Measurements from ENCODE around the gene CFAP299.
"Not testable (repeated sequence)": the region's sequence is repeated elsewhere in the genome, so short reads cannot be mapped to it uniquely, and the experiment has no call there.

Gene CFAP299

DNA sequence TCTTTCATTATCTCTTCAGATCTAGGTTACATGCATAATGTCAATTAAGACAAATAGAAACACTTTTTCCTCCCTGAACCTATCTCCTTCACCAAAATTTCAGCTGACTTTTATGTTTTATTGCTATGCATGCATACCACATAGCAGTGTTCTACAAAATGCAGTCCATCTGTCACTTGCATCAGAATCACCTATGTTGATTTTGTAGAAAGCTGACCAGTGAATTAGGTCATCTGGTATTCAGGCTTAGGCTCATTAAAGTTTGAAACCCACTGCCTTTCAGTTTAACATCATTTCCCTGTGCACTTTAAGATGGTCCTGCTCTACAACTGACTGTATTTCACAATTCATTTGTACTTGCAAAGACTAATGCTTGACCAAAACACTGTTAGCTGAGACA is 277.9 kb downstream of the CFAP299 start:
- DNase-seq, result no peak

DNA sequence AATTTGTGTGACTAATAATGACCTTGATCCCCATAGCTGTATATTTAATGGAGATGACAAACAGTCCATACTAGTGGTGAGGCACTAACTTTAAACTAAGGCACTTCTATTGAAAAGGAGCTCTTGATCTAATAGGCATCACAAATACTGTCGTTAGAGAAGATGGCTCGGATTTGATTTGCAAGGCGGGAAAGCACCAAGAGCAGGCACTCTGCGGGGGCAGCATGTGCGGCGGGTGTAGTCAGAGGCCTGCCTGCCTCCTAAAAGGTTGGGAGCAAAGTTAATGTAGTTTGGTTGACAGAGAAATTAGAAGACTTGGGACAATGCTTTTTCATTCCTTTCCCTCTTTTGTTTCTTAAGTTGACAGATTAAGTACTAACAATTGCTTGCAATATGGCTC is 278.8 kb downstream of the CFAP299 start:
- no peak for DNase-seq

DNA sequence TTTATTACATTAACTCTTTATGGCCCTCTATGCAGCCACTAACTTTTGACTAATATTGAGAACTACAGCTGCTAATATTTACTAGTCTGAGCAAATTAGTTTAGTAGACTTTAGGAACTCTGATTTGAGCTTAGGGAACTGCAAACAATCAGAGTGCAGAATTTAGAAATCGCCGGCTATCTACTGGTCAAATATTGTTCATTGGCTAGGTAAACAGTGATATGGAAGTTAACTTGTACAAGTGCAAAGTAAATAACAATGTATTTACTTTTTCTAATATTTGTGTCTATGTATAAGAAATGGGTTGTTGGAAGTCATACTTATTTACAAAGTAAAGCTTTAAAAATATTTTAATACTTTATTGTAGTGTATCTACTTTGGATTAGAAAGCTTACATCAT is 279.6 kb downstream of the CFAP299 start:
- DNase-seq, result no peak

DNA sequence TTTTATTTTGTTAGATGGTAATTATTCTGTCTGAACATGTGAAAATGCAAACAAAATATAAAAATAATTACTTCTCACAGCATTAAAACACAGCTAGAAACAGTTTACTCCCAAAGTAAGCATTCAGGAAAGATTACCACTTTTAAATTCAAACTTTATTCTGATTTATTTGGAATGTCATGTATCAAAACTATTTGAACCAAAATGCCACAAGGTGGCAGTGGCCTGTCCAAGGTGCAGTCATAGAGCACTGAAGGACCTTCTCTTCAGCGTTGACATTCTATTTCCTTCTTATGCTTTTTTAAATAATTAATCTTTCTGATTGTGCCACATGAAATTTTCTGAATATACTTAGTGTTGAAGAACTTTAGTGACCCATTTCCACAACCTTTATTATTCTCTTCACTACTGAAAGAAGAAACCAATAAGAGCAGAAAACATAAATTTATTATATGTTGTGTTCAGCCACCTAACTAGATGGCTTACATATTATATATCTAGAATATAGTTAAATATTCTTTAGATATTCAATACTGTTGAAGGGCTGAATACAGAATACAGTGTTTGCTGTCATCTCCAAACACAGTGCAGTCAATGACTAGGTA is 283.6 kb downstream of the CFAP299 start:
- no peak for DNase-seq

DNA sequence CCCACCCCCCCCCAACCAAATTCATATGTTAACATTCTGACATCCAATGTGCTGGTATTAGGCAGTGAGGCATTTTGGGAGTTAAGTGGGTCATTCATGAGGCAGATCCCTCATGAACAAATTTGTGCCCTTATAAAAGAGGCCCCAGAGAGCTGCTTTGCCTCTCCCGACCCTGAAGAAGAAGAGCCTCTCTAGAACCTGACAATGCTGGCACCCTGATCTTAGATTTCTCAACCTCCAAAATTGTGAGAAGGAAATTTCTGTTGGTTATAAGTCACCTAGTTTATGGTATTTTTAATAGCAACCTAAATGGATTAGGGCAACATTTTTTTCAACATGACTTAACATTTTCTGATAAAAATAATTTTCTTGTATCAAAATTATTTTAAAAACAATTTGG is 296.3 kb downstream of the CFAP299 start:
- no peak for DNase-seq

DNA sequence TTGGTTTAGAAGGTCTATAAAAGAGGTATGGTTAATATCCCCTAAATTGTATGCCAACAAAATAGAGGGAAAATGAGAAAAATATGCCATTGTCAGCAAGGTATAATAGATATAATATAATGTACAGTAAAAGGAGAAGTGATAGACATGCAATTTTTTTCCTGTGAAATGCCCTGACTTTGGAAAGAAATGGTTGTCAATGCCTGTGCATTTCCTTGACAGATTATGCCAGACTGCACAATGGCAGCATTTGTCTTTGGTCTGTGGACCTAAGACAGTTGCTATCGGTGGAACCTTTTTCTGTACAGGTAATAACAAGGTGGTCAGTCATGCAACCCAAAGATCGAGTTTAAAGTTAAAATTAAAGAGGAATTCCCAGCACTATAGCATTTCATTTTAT is 301.7 kb downstream of the CFAP299 start:
- DNase-seq, result no peak

DNA sequence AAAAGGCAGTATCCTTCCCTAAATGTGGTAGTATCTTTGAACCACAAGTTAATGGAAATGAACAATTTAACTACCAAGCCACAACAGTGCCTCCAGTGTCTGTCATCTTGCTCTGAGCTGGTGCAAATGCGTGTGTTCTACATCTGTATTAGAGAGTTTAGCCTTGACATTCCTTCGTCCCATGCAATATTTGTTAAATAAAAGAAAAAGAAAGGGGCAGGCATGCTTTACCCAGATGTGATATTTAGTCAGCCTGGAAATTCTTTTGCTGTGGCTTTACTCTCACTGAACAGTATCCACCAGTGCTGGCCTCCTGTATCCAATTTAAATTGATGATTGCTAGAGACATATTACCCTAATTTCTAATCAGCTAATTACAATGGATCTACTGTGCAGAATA is 310.5 kb downstream of the CFAP299 start:
- DNase-seq, result no peak

DNA sequence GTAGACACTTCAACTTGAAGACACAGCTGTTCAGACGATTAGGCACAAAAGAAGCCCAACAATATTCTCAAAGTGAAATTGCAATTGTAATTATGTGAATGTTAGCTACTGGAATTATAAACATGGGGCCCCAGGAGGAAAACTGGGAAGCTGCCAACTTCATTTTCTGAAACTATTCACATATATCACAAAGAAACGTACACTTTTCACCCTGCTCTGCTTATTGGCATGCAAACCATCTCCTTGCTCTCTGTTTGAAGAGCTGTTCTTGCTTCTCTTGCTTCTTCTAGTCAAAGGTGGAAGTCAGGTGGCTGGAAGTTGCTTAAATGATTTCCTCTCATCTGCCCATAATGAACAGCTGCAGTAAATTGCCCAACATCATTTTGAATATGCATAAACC is 320.1 kb downstream of the CFAP299 start:
- DNase-seq, result no peak

DNA sequence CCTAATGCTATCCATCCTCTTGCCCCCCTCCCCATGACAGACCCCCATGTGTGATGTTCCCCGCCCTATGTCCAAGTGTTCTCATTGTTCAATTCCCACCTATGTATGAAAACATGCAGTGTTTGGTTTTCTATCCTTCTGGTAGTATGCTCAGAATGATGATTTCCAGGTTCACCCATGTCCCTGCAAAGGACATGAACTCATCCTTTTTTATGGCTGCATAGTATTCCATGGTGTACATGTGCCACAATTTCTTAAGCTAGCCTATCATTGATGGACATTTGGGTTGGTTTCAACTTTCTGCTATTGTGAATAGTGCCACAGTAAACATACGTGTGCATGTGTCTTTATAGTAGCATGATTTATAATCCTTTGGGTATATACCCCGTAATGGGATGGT is 334.6 kb downstream of the CFAP299 start:
- DNase-seq, result not testable (repeated sequence)

DNA sequence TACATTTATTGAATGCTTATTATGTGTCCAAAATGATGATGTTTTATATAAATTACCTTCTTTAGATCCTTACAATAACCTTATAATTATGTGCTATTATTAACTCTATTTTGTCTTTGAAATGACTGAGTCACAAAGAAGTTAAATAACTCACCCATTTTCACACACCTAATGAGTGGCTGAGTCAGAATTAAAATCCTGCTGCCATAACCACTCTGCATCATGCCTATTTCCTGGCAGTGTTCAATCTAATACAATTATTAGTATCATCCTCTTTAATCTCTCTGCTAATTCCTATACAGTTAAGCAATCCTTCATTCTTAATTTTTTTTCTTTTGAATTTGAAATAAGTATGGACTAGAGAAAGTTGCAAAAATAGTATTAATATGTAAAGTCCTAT is 342.9 kb downstream of the CFAP299 start:
- no peak for DNase-seq

DNA sequence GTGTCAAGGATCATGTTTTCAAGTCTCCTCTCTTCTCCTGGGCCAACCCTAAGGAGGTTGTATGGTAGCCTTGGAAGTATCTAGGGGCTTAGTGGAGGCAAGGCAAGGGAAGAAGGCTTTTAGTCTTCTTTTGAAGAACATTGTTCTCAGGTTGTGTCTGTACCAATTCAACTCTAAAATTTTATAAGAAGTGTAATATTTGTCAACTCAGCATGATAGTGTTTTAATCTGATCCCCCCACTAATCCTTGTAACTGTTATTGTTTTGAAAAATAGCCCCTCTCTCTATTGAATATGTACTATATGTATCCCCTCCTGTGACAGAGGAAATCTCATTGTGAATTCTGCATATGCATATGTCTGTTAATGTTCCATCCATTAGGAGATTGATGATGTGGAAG is 345.4 kb downstream of the CFAP299 start:
- no peak for DNase-seq

DNA sequence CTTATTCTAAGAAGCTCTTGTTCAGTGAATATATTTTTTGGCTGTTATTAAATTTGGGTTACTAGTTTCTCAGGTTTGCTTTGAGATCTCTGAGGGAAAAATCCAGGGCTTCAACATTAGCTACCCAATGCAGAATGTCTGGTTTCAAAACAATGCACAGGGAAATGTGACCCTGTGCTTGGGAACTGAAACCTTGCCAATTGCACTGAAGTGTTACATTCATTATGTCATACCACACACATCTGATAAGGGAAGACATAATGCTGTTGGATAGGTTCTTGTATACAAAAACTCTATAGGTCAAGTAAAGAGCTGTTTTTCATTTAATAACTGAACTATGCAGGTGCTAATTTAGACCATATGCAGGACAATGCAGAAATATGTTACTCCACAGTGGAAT is 349.7 kb downstream of the CFAP299 start:
- DNase-seq, result no peak

DNA sequence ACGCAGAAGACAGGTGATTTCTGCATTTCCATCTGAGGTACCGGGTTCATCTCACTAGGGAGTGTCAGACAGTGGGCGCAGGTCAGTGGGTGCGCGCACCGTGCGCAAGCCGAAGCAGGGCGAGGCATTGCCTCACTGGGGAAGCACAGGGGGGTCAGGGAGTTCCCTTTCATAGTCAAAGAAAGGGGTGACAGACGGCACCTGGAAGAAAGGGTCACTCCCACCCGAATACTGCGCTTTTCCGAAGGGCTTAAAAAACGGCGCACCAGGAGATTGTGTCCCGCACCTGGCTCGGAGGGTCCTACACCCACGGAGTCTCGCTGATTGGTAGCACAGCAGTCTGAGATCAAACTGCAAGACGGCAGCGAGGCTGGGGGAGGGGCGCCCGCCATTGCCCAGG is 352.2 kb downstream of the CFAP299 start:
- not testable (repeated sequence) for DNase-seq

DNA sequence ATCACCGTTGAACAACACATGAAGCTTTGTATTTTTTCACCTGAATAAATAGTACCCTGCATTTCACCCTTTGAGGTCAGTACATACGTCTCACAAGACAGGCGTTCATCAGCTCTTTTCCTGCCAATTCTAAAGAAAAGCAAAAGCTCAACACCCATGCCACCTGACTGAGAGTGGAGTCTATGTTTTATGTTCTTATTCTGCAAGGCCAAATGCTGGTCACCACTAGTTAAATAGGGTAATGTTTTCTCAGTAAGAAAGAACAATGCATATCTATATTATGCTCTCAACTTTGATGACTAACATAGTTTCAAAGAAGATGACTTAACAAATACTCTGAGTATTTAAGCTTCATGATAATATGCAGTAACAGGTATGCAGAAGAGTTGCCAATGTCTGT is 358.6 kb downstream of the CFAP299 start:
- DNase-seq, result no peak

DNA sequence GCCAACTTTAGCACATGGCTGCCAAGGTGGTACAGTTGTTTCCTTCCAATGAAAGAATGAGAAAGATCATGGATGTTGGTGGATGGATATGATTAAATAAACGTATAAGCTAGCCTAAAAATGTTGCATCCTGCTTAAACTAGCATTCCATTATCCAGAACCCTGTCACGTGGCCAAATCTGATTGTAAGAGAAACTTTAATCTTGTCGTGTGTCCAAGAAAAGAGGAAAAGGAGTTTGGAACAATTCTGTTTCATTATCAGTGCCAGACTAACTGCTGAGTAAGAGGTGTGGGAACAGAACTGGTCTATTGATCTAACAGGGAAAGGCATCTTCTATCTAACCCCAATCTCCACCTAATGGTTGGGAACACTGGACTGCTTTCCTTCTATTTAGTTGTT is 369.8 kb downstream of the CFAP299 start:
- DNase-seq, result no peak

DNA sequence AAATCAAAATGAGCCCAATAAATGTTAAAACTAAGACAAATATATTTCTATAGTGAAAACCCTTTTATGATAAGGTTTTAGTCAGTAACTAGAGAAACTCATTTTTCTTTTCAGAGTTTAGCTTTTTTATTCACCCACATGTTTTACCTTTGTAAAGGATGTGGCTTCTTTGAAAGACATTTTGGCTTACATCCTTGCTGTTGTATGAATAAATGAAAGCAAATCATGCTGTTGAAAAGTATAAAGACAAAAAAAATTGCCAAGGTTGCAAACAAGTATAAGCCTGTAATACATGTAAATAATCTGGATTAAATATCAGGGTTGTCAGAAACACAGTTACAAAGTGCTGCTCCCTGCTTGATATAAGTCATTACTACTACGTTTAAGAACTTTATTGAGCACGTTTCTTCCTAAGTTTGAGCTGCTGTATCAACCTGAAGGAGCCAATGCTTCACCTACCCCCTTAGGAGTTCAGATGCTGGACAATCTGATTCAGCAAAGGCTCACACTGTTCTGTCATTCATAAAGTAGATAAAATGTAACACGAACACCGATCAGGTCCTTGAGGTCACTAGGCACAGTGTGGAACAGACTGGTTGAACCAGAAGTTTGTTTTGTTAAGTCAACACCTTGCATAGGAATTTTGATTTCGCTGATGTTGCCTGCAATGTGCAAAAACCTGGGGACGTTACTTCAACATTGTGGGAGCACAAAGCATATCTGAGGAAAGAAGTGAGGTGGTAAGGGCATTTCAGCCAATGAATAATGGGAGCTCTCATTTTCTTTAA is 373.7 kb downstream of the CFAP299 start:
- DNase-seq, result no peak

DNA sequence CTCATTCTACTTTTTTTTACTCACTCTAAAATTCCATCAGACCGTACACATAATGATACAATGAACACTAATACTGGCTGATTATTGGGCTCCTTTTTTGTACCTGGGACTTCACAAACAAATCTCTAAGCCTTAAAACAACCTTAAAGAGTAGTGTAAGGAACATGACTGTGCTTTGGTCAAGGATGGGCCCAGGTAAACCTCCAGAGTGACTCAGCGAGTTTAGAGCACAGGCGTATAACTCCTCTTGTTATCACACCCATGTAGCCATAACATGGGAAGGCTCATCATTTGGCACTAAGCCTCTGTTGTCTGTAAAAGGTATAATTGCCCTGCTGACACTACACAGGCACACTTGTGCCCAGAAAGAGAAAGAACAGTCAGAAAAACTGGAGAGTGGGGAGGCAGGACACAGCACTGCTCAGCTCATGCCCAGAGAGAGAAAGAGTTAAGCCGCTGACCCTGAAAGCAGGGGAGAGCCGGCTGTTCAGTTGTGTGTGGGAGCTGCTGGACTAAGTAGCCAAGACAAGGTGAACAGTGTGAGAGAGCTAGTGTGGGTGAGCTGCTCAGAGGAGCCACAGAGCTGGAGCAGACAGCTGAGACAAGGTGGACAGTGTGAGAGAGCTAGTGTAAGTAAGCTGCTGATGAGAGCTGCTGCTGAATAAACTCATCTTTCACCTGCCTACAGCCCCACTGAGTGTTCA is 375.4 kb downstream of the CFAP299 start:
- no peak for DNase-seq

DNA sequence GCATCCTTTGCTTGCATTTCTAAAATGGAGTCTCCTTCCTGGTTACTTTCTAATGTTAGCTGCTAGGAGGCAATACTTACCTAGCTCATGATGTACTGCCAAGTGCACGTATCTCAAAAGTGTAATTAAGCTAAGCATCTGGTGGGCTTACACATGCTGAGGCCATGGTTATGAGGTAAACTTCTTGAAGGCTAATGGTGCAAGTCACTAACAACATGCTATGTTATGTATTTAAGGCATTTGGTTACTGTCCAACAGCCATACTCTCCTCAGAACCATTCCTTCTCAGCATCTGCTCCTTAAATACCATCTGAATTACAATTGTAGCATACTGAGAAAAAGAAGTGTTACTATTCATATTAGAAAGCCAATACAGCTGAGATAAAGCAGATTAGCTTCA is 376.4 kb downstream of the CFAP299 start:
- DNase-seq, result no peak

DNA sequence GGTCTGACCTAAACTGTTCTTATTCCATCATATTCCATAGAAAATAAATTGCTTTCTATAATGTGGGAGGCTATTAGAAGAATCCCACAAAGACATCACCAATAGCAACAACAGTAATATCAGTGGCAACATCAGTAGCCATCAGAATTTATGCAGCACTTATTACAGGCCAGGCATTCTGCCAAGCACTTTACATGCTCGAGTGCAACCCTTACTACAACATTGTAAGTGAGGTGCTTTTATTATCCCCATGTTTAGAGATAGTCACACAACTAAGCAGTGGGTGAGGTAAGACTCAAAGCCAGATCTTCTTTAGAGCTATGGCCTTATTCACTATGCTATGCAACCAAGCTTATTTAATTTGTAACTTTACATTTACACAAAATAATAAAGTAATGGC is 377.9 kb downstream of the CFAP299 start:
- no peak for DNase-seq

DNA sequence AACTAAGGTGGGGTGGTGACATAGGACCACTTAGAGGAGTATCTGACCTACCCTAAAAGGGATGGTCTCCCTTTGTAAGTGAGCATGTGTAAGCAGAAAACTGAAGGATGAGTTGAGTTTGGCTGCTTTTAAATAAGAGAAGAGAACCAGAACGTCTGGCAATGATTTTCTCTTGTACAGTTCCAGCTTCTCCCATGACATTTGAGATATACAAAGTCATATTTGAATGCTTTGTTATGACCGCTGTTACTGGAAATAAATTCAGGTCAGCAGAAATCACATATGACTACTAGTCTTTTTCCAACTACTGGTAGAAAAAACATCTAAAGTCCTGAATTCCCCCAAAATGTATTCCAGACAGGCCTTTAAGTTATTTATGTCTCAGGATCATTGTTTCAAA is 381.7 kb downstream of the CFAP299 start:
- DNase-seq, result no peak

DNA sequence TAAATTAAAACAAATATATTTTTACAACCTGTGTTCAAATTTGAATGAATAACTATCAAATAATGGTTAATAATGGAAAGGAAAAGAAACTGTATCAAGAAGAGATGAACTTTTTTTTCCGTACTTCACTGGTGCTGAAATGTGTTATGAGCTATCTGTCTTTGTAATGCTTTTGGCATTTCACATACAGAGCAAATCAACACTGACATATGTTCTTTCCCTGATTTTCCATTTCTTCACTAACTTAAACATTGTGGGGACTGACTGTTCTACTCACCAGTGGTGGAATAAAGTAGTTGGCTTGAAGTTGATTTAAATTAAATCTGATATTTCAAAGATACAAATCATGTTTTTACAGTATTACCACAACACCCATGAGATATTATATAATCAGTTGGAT is 390.9 kb downstream of the CFAP299 start:
- no peak for DNase-seq

DNA sequence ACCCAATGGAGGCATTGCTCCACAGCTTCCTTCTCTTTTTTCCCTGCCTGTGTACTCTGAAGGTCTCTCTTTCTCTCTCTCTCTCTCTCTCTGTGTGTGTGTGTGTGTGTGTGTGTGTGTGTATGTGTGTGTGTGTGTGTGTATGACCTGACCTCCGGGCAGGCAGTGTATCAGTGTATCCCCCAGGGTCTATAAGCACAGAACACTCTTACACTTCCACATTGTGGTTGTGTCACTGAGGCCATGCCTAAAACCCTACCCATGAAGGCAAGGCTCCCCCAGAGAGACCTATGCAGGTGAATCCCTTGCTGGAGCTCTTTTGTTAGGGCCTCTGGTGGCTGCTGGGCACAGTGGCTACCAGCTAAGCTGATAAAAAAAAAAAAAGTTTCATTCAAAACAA is 394.6 kb downstream of the CFAP299 start:
- DNase-seq, result no peak

DNA sequence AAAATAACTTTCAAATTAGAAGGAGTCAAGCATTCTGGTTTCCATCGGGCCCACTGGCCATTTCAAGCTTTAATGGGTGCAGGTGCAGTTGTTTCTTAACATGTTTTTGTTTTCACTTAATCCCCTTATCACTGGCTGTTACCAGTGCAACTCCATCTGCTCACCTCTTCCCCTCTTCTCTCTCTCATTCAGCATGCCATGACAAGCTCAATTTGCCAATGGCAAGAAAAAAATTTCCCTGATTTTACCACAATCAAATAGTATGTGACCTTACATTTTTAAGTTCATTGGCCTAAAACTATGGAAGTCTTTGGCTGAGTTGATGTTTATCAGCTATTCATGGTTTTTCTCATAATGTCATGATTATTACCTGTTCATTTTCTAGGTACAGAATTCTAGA is 395.9 kb downstream of the CFAP299 start:
- DNase-seq, result no peak

DNA sequence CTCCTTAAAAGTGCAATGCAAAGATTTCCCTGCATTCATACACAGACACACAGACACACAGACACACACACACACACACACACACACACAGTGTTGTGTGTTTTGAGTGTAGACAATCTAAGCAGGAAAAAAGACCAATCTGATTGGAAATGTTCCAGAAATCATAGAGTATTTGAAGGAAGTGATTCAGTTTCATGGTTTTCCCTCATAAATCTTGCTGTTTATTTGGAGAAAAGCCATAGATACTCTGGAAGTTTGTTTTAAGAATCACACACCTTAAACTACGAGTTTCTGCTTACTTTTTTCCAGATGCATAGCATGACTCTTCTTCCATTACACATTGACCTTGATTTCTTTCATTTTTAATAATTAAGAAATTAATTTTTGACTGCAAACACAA is 396.5 kb downstream of the CFAP299 start:
- DNase-seq, result no peak
